IPS-20b (cell line): ENCODE data around the gene DHX8.

Source experiments
- H3K27ac ChIP-seq: one replicate; pipeline ENCODE4 v1.5.1; 2013; ENCODE audit warnings: low read length
- H3K27me3 ChIP-seq: 2 replicates; pipeline ENCODE4 v1.6.1; 2013; ENCODE audit warnings: mild to moderate bottlenecking, low read length, inconsistent platforms; ENCODE audit not compliant: insufficient read depth
- H3K36me3 ChIP-seq: 2 replicates; pipeline ENCODE4 v1.6.1; 2013; ENCODE audit warnings: low read depth, mild to moderate bottlenecking, inconsistent platforms, low read length, moderate library complexity; ENCODE audit not compliant: insufficient read depth
- H3K4me1 ChIP-seq: 2 replicates; pipeline ENCODE4 v1.6.1; 2013; ENCODE audit warnings: mild to moderate bottlenecking, control low read depth, inconsistent platforms, low read length, moderate library complexity; ENCODE audit not compliant: insufficient read depth
- H3K4me3 ChIP-seq: 2 replicates; pipeline ENCODE4 v1.5.1; 2013; ENCODE audit warnings: mild to moderate bottlenecking, low read length, inconsistent platforms
- H3K9ac ChIP-seq: 2 replicates; pipeline ENCODE4 v1.6.1; 2013; ENCODE audit warnings: low read depth, mild to moderate bottlenecking, inconsistent platforms, low read length, moderate library complexity
- H3K9me3 ChIP-seq: 2 replicates; pipeline ENCODE4 v1.6.1; 2013; ENCODE audit warnings: mild to moderate bottlenecking, low read depth, low read length, inconsistent platforms; ENCODE audit not compliant: insufficient read depth

DHX8 gene

GRCh38 chr17:43543771-43544575 lies 60.2 kb downstream of the DHX8 start:
- Histone ChIP-seq H3K9ac (peak overlapping the region; percentile 95; the same call in 1 of the 2 replicates), H3K36me3 (0 out of 2 replicates have a peak, but pooled peaks cover 8% of the 10 kb centered on the region), H3K4me3 (peak overlapping the region; percentile 87), H3K27ac (peak overlapping the region; percentile 77), H3K9me3 (no peaks in the 10 kb centered on the region), H3K4me1 (peaks cover 51% of the 10 kb centered on the region), H3K27me3 (peaks cover 18% of the 10 kb centered on the region)

- H3K36me3 ChIP-seq = 0 out of 2 replicates have a peak, but pooled peaks cover 5% of the 10 kb centered on the region
- peak overlapping the region; percentile 87 for H3K4me3 ChIP-seq
- peaks cover 18% of the 10 kb centered on the region for H3K27me3 ChIP-seq
- peak overlapping the region; percentile 77 for H3K27ac ChIP-seq
- H3K4me1 ChIP-seq = peaks cover 62% of the 10 kb centered on the region
- no peaks in the 10 kb centered on the region for H3K9me3 ChIP-seq
- H3K9ac ChIP-seq = peak overlapping the region; percentile 95; the same call in 1 of the 2 replicates
These were observed 61.5 kb downstream of the DHX8 start for GRCh38 chr17:43545383-43545632.

GRCh38 chr17:43546319-43547188 lies 62.8 kb downstream of the DHX8 start, which contains the start of gene ETV4:
Gene ETV4, minus strand, starts transcription at chr17:43546340. Its CDS starts 723 bp downstream, at chr17:43545617.
- H3K9ac ChIP-seq = peak within 1 kb of the TSS; percentile 95; the same call in 1 of the 2 replicates
- H3K27ac ChIP-seq = peak within 1 kb of the TSS; percentile 77
- H3K27me3 ChIP-seq = peaks cover 18% of the 10 kb centered on the region
- no peaks in the 10 kb centered on the region for H3K9me3 ChIP-seq
- H3K4me1 ChIP-seq = peaks cover 50% of the 10 kb centered on the region
- 0 out of 2 replicates have a peak, but pooled peaks cover 5% of the 10 kb centered on the region for H3K36me3 ChIP-seq
- peak within 1 kb of the TSS; percentile 87 for H3K4me3 ChIP-seq

- no peak overlapping the region for H3K27ac ChIP-seq
- H3K9ac ChIP-seq = peak overlapping the region; percentile 77; the same call in 1 of the 2 replicates
- peaks cover 18% of the 10 kb centered on the region for H3K27me3 ChIP-seq
- no peaks in the 10 kb centered on the region for H3K9me3 ChIP-seq
- H3K36me3 ChIP-seq = 0 out of 2 replicates have a peak, but pooled peaks cover 2% of the 10 kb centered on the region
- H3K4me1 ChIP-seq = peaks cover 44% of the 10 kb centered on the region
- H3K4me3 ChIP-seq = peak overlapping the region; percentile 87; the same call in 1 of the 2 replicates
These were observed 63.4 kb downstream of the DHX8 start for GRCh38 chr17:43547189-43547550.

- Histone ChIP-seq H3K4me1 (peaks cover 38% of the 10 kb centered on the region), H3K27ac (no peak overlapping the region), H3K9ac (no peak overlapping the region), H3K36me3 (no peaks in the 10 kb centered on the region), H3K4me3 (no peak overlapping the region), H3K27me3 (peaks cover 18% of the 10 kb centered on the region), H3K9me3 (no peaks in the 10 kb centered on the region)
These were observed 64.0 kb downstream of the DHX8 start for GRCh38 chr17:43547659-43548256.

- Histone ChIP-seq H3K9ac (no peak overlapping the region), H3K36me3 (no peaks in the 10 kb centered on the region), H3K27ac (no peak overlapping the region), H3K27me3 (peaks cover 18% of the 10 kb centered on the region), H3K4me3 (no peak overlapping the region), H3K4me1 (peaks cover 30% of the 10 kb centered on the region), H3K9me3 (no peaks in the 10 kb centered on the region)
These were observed 65.1 kb downstream of the DHX8 start for GRCh38 chr17:43548689-43549379.

GRCh38 chr17:43549496-43549895 lies 65.7 kb downstream of the DHX8 start:
- no peak overlapping the region for H3K27ac ChIP-seq
- H3K9ac ChIP-seq = no peak overlapping the region
- peaks cover 18% of the 10 kb centered on the region for H3K27me3 ChIP-seq
- H3K36me3 ChIP-seq = no peaks in the 10 kb centered on the region
- H3K4me1 ChIP-seq = peaks cover 31% of the 10 kb centered on the region
- no peaks in the 10 kb centered on the region for H3K9me3 ChIP-seq
- no peak overlapping the region for H3K4me3 ChIP-seq

GRCh38 chr17:43550754-43551153 lies 67.0 kb downstream of the DHX8 start:
- H3K9me3 ChIP-seq = no peaks in the 10 kb centered on the region
- H3K9ac ChIP-seq = no peak overlapping the region
- no peaks in the 10 kb centered on the region for H3K36me3 ChIP-seq
- peaks cover 18% of the 10 kb centered on the region for H3K27me3 ChIP-seq
- H3K27ac ChIP-seq = no peak overlapping the region
- H3K4me1 ChIP-seq = peaks cover 36% of the 10 kb centered on the region
- H3K4me3 ChIP-seq = no peak overlapping the region

- H3K9ac ChIP-seq = no peak overlapping the region
- no peak overlapping the region for H3K27ac ChIP-seq
- peaks cover 29% of the 10 kb centered on the region for H3K4me1 ChIP-seq
- peaks cover 9% of the 10 kb centered on the region for H3K27me3 ChIP-seq
- no peaks in the 10 kb centered on the region for H3K36me3 ChIP-seq
- H3K9me3 ChIP-seq = no peaks in the 10 kb centered on the region
- no peak overlapping the region for H3K4me3 ChIP-seq
These were observed 68.6 kb downstream of the DHX8 start for GRCh38 chr17:43552229-43552837.

- no peaks in the 10 kb centered on the region; the same call in 1 of the 2 replicates for H3K27me3 ChIP-seq
- peaks cover 20% of the 10 kb centered on the region for H3K4me1 ChIP-seq
- H3K9ac ChIP-seq = no peak overlapping the region
- H3K27ac ChIP-seq = no peak overlapping the region
- no peaks in the 10 kb centered on the region for H3K9me3 ChIP-seq
- H3K4me3 ChIP-seq = no peak overlapping the region
- no peaks in the 10 kb centered on the region for H3K36me3 ChIP-seq
These were observed 69.8 kb downstream of the DHX8 start for GRCh38 chr17:43553573-43553972.

- Histone ChIP-seq H3K27me3 (no peaks in the 10 kb centered on the region), H3K9me3 (no peaks in the 10 kb centered on the region), H3K4me1 (peaks cover 10% of the 10 kb centered on the region; the same call in 1 of the 2 replicates), H3K9ac (no peak overlapping the region), H3K4me3 (0 out of 2 replicates have a peak overlapping the region, but pooled peaks have one; percentile 33), H3K27ac (no peak overlapping the region), H3K36me3 (no peaks in the 10 kb centered on the region)
These were observed 71.1 kb downstream of the DHX8 start for GRCh38 chr17:43554857-43555256.
